HepG2 (cell line): ENCODE data around the gene JMJD1C. TPM values are rescaled to one million over a fixed set of nuclear protein-coding genes. Genes with fewer than 3 reads are reported as not detected.

Source experiments
- ATAC-seq: fragments of 200-7000 bp; cut with Tn5 transposase; 3 replicates; pipeline ENCODE4 v1.9.1; 2020; ENCODE audit warnings: mild to moderate bottlenecking, moderate library complexity
- BruUV-seq: library from RNA; stranded (reverse); fragments of 400-500 nt; replicated peaks from 2 replicates; lab custom pipeline; 2021; lab: Mats Ljungman, UMichigan
- CTCF ChIA-PET: fragments of 300-600 bp; formaldehyde crosslinking; extraction: SDS; loops from one replicate; lab custom pipeline; 2021; ENCODE audit warnings: low total read pairs, inconsistent platforms, low intra/inter-chr PET ratio; lab: Yijun Ruan, JAX
- POLR2A ChIA-PET: fragments of 350-600 bp; sonication (Branson Sonifier 250); formaldehyde crosslinking; loops from one replicate; lab custom pipeline; 2020; ENCODE audit warnings: antibody characterized with exemption, inconsistent platforms; lab: Yijun Ruan, JAX
- DNase-seq: peaks from one replicate; pipeline ENCODE4 v3.0.0-alpha.2; 2015; ENCODE audit warnings: low spot score
- FAIRE-seq: peaks from 3 replicates; lab custom pipeline; 2011; peaks lifted over from hg19 to GRCh38; lab: Jason Lieb, UNC
- H2AFZ ChIP-seq: one replicate; pipeline ENCODE4 v1.6.1; 2011; ENCODE audit warnings: low read length, inconsistent platforms
- H3K27ac ChIP-seq: fragments of 300-600 bp; 3 replicates; pipeline ENCODE4 v1.8.0; 2011; ENCODE audit warnings: mixed run types, mild to moderate bottlenecking, mixed read lengths, low read length, inconsistent platforms; ENCODE audit not compliant: insufficient read depth; ENCODE audit errors: extremely low read length
- H3K27me3 ChIP-seq, 2 experiments: fragments of 200-600 bp in 1 of 2; 2 replicates in 1 of 2; 3 replicates in 1 of 2; pipeline versions ENCODE4 v1.6.0 to v1.8.0; 2011; ENCODE audit warnings: low read length in 2 of 2, mild to moderate bottlenecking in 2 of 2, moderate library complexity in 2 of 2, inconsistent platforms in 1 of 2; ENCODE audit not compliant: insufficient read depth in 2 of 2, control insufficient read depth in 1 of 2
- H3K36me3 ChIP-seq, 2 experiments: fragments of 200-600 bp in 1 of 2; replicated peaks in 1 of 2; 2 replicates in 1 of 2; 3 replicates in 1 of 2; pipeline versions ENCODE4 v1.5.1 to v1.8.0; 2011; ENCODE audit warnings: low read length in 2 of 2, inconsistent platforms in 1 of 2; ENCODE audit not compliant: insufficient read depth in 2 of 2, control insufficient read depth in 1 of 2
- H3K4me1 ChIP-seq: 2 replicates; pipeline ENCODE4 v1.5.1; 2012; ENCODE audit warnings: low read length, inconsistent platforms; ENCODE audit not compliant: insufficient read depth
- H3K4me2 ChIP-seq: 2 replicates; pipeline ENCODE4 v1.6.0; 2011; ENCODE audit warnings: low read depth, low read length, inconsistent platforms
- H3K4me3 ChIP-seq, 3 experiments: fragments of 200-600 bp in 1 of 3; sonication (generic), shearing (Covaris generic) in 1 of 3; replicated peaks in 1 of 3; 2 replicates each; pipeline ENCODE4 v1.5.1; 2011 to 2016; ENCODE audit warnings: low read length in 3 of 3, inconsistent platforms in 2 of 3, low read depth in 2 of 3, mild to moderate bottlenecking in 2 of 3, control low read depth in 1 of 3, mixed read lengths in 1 of 3; ENCODE audit not compliant: insufficient read depth in 1 of 3
- H3K79me2 ChIP-seq: one replicate; pipeline ENCODE4 v1.6.1; 2011; ENCODE audit warnings: low read length, inconsistent platforms; ENCODE audit not compliant: insufficient read depth
- H3K9ac ChIP-seq: 2 replicates; pipeline ENCODE4 v1.6.0; 2011; ENCODE audit warnings: mild to moderate bottlenecking, low read depth, low read length, inconsistent platforms; ENCODE audit not compliant: insufficient read depth
- H3K9me3 ChIP-seq: 2 replicates; pipeline ENCODE4 v1.5.1; 2012; ENCODE audit warnings: mild to moderate bottlenecking, low read length
- H4K20me1 ChIP-seq: 2 replicates; pipeline ENCODE4 v1.6.0; 2011; ENCODE audit warnings: inconsistent platforms, mild to moderate bottlenecking, low read length, moderate library complexity; ENCODE audit not compliant: insufficient read depth
- MAFF ChIP-seq: IDR thresholded peaks from 2 replicates; pipeline ENCODE4 v1.6.1; 2011; ENCODE audit warnings: low read depth, low read length, improper control_type of control experiment
- MAFK ChIP-seq, 2 experiments: IDR thresholded peaks in 1 of 2; conservative IDR thresholded peaks in 1 of 2; 2 replicates each; pipeline ENCODE4 v1.6.1; 2011; ENCODE audit warnings: improper control_type of control experiment in 2 of 2, low read length in 2 of 2
- SP4 ChIP-seq: sonication (generic); formaldehyde crosslinking; IDR thresholded peaks from 2 replicates; pipeline ENCODE4 v1.8.1; 2023; ENCODE audit warnings: mild to moderate bottlenecking, missing genetic modification reagents
- ZNF12 ChIP-seq: sonication (generic); formaldehyde crosslinking; IDR thresholded peaks from 2 replicates; pipeline ENCODE4 v1.5.0; 2020; ENCODE audit warnings: missing genetic modification reagents
- WGBS: methylation state at CpG from one replicate; pipeline ENCODE4 v1.1.6; 2017; ENCODE audit warnings: low lambda C conversion rate; 5-methylcytosine and 5-hydroxymethylcytosine counted together
- in situ Hi-C: cut with HindIII; loops from 2 replicates; pipeline ENCODE4 v1.10.0; 2017; ENCODE audit warnings: low pct_unique_long_range_greater_than_20kb; ENCODE audit not compliant: extremely low pct_ligation_motif_present
- intact Hi-C: fragments of 100-400 bp; cut with micrococcal nuclease; formaldehyde crosslinking; loops from one replicate; pipeline ENCODE4 v1.10.0; 2022; ENCODE audit not compliant: unreplicated experiment
- polyA plus RNA-seq, 8 experiments: library from polyadenylated mRNA; depleted of rRNA in 3 of 8; stranded (reverse) in 7 of 8; unstranded in 1 of 8; fragments of >200 nt; fragmentation: Illumina TruSeq in 4 of 8; extraction: Trizol in 4 of 8; gene quantifications; 2 replicates each; pipeline versions ENCODE4 v1.2.1 to v1.2.3, GENCODE V29; 2011 to 2016; ENCODE audit warnings: low read depth in 4 of 8, missing spikeins in 1 of 8, mixed read lengths in 1 of 8; ENCODE audit not compliant: insufficient read depth in 1 of 8
- total RNA-seq, 5 experiments: library from RNA; depleted of rRNA; stranded (reverse); fragments of >200 nt; fragmentation: Illumina TruSeq; extraction: Trizol; gene quantifications; 2 replicates each; pipeline ENCODE4 v1.2.3, GENCODE V29; 2016; ENCODE audit warnings: low read depth in 1 of 5
- TF ChIP-seq, protein P1 (sequence below): sonication (generic); formaldehyde crosslinking; IDR thresholded peaks from 2 replicates; pipeline ENCODE4 v1.5.0; 2020; ENCODE audit warnings: mild to moderate bottlenecking, low read depth, missing genetic modification reagents, borderline replicate concordance
- TF ChIP-seq, protein P2 (sequence below): sonication (generic); formaldehyde crosslinking; IDR thresholded peaks from 2 replicates; pipeline ENCODE4 v1.9.0; 2021; ENCODE audit warnings: missing genetic modification reagents, mild to moderate bottlenecking, borderline replicate concordance

JMJD1C gene
- total and polyA plus RNA-seq, 2 of the 13 experiments (the other 11 are each of a cell fraction or from before 2014, with no cell fraction given), result 42.3 to 42.7 TPM

DNA sequence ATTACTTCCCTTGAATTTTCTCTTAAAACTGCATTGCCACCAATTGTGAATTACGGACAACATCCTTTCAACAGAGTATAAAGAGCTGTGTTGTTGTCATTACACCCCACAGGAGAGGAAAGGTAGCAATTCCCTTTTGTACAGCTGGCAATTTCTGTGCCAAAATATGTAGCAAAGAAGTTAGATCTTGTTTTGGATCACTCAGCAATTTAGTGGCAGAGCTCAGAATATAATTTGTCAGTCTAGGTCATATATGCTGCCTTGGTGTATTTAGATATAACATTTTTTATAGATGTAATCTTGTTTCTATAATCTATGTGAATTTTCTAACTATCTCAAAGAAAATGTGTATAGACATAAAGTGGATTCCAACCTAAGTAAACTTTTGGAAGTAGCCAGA is 293.9 kb downstream of the JMJD1C start:
- Histone ChIP-seq H3K36me3 (peaks cover 15 to 68% of the 10 kb centered on the region in 2 experiments), H3K79me2 (no peaks in the 10 kb centered on the region), H3K4me1 (no peaks in the 10 kb centered on the region), H3K4me3 (no peak overlapping the region), H4K20me1 (0 out of 2 replicates have a peak, but pooled peaks cover 2% of the 10 kb centered on the region), H3K9me3 (no peaks in the 10 kb centered on the region), H3K27ac (no peak overlapping the region), H2AFZ (no peak overlapping the region), H3K9ac (no peak overlapping the region), H3K27me3 (no peaks in the 10 kb centered on the region), H3K4me2 (no peak overlapping the region)
- DNase-seq (no peak), FAIRE-seq (no peak), ATAC-seq (no peak)
- 96% methylated on average over 1 of the region's 1 CpG for WGBS
- ChIA-PET POLR2A (no interaction called here), CTCF (no interaction called here)
- in situ Hi-C loops (no loop called here), intact Hi-C loops (no loop called here)
- TF ChIP-seq MAFF (peak; percentile 45; the same call in 1 of the 2 replicates), MAFK (conservative IDR thresholded peaks at IDR 0.05 in 1 of 2, IDR thresholded peaks at IDR 0.05 in 1 of 2; ENCODE audit: low read length in 2 of 2) (peak; percentile 50 to 68; a peak in 3 of 4 replicates)
- TF ChIP-seq, protein P1, sequence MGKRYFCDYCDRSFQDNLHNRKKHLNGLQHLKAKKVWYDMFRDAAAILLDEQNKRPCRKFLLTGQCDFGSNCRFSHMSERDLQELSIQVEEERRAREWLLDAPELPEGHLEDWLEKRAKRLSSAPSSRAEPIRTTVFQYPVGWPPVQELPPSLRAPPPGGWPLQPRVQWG (CRISPR knock-in tag), result no peak
- TF ChIP-seq, protein P2, sequence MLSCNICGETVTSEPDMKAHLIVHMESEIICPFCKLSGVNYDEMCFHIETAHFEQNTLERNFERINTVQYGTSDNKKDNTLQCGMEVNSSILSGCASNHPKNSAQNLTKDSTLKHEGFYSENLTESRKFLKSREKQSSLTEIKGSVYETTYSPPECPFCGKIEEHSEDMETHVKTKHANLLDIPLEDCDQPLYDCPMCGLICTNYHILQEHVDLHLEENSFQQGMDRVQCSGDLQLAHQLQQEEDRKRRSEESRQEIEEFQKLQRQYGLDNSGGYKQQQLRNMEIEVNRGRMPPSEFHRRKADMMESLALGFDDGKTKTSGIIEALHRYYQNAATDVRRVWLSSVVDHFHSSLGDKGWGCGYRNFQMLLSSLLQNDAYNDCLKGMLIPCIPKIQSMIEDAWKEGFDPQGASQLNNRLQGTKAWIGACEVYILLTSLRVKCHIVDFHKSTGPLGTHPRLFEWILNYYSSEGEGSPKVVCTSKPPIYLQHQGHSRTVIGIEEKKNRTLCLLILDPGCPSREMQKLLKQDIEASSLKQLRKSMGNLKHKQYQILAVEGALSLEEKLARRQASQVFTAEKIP (CRISPR knock-in tag), result no peak
- BruUV-seq, result no TSS peak

DNA sequence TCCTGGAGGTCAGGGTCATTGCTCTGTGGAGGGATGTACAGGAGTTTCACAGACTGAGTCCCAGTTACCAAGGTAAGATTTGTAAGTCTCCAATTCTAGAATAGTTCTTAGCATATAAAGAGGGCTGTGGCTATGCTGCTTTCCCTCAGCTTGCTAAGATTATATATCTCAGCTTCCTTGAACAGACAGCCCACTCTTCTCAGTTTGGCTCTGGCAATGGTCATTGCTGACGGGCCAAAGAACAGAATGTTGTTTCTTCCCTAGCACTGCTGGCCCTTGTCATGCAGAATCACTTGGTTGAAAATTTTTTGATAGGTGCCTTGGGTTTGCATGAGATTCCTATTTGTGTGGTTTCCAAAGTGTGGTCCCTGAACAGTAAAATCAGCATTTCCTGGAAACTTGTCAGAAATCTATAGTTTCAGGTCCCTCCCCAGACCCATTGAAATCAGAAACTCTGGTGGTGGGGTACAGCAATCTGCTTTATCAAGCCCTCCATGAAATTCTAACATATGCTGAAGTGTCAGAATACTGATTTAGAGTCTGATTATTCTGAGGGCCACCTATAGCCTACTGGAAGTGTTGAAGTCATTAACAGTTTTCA is 294.4 kb downstream of the JMJD1C start:
- Histone ChIP-seq H3K36me3 (peaks cover 15 to 62% of the 10 kb centered on the region in 2 experiments), H3K27me3 (no peaks in the 10 kb centered on the region), H3K9ac (no peak overlapping the region), H3K79me2 (no peaks in the 10 kb centered on the region), H2AFZ (no peak overlapping the region), H3K4me1 (no peaks in the 10 kb centered on the region), H3K4me2 (no peak overlapping the region), H4K20me1 (0 out of 2 replicates have a peak, but pooled peaks cover 2% of the 10 kb centered on the region), H3K27ac (no peak overlapping the region), H3K4me3 (no peak overlapping the region), H3K9me3 (no peaks in the 10 kb centered on the region)
- TF ChIP-seq SP4 (CRISPR knock-in tag) (no peak), ZNF12 (CRISPR knock-in tag) (no peak)
- FAIRE-seq (no peak), DNase-seq (no peak), ATAC-seq (no peak)
- BruUV-seq, result no TSS peak
- POLR2A ChIA-PET, result no interaction called here
- in situ Hi-C loops (no loop called here), intact Hi-C loops (no loop called here)
- CTCF ChIA-PET, result no interaction called here
- 94% methylated on average over 1 of the region's 1 CpG for WGBS
